Fibroblast of gingiva (primary cell): ENCODE results near the gene GRIK4.
A peak's percentile ranks its signal among the peaks of the same experiment; 100 is the strongest.
"Not testable (repeated sequence)": the region's sequence is repeated elsewhere in the genome, so short reads cannot be mapped to it uniquely, and the experiment has no call there.

ENCODE experiments used
- DNase-seq: peaks from one replicate; pipeline ENCODE4 v3.0.0-alpha.2; 2011; ENCODE audit warnings: low read depth

Gene GRIK4

DNA sequence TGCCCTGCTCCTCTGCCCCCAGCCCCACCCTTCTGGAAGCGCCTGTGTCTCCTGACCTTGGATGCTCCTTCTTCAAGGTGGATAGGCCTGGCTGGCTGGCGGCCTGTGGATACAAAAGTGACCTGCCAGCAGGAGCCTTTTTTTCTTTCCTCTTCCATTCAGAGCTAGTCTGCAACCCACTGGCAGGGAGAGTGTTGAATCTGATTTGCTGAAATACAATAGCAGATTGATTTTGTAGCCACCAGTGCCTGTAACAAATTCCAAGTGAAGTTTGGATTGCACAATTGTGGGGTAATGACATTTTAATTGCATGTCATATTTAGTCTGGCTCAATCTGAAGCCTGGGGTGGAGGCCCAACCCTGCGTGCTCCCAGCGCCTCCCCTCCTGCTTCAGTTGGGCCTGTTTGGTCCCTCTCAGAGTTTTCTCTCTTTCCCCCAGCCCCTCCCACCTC is 97.2 kb downstream of the GRIK4 start:
- DNase-seq, result peak; percentile 39

DNA sequence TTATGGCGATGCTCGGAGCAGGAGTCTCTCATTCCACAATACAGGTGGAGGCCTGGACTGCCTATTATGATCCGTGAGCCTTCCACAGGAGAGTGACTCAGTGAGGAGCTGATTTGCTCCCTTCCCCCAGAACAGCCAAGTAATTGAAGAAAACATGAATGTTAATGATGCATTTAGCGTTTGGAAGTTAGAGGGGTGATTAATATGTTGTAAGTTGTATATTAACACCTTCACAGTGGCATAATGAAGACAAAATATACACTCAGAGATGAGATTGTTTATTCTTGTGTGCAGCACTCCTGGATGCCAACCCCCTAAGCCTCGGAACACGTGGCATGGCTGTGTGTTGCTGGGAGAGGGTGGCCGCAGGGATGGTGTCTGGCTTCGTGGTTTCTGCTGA is 98.6 kb downstream of the GRIK4 start:
- DNase-seq, result no peak

DNA sequence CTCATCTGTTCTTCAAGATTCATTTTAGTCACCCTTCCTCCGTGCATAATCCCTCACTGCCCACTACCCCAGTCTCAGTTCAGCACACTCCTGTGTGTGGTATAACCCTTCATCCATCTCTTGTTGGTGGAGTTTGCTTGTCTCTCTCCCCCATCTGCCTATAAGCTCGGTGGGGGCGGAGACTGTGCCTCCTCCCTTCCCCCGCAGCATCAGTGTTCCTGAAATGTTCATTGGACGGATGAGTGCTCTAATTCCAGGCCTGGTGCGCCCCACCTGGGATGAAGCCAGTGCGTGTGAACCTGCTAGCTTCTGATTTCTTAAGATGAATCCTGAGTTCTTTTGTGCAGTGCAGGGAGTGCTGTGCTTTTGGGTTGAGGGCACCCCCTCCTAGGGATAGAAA is 100.0 kb downstream of the GRIK4 start:
- DNase-seq, result no peak

DNA sequence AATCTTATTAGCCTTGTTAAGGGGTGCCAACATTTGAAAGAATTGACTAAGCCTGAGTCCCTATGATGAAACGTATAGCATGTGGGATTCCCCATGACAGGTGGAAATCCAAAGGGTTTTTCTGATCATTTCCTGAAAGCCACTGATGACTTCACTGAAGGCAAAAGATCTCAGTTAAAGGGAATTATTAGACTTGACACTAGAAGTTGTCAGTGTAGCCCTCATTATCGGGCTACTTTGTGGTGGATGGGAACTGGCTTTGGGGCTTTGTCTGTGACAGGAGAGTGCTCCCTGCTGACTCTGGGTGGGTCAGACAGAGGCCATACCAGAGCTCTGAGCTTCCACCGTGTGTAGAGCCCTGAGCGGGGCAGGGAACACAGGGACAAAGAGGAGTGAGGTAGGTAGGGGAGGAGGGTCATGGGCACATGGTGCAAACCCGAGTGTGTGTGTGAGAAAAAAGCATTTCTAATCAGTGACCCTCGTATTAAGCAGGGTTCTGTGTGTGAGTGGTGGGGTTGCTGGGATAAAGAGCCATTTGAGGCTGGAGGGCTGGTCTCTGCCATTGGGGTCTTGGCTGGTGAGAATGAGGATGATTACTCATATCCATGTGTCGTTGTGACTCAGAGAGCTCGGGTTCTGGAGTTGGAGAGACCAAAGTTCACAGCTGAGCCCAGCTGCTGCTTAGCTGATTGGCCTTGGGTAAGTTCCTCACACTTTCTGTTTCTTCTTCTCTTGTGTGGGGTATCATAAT is 101.1 kb downstream of the GRIK4 start:
- no peak for DNase-seq

DNA sequence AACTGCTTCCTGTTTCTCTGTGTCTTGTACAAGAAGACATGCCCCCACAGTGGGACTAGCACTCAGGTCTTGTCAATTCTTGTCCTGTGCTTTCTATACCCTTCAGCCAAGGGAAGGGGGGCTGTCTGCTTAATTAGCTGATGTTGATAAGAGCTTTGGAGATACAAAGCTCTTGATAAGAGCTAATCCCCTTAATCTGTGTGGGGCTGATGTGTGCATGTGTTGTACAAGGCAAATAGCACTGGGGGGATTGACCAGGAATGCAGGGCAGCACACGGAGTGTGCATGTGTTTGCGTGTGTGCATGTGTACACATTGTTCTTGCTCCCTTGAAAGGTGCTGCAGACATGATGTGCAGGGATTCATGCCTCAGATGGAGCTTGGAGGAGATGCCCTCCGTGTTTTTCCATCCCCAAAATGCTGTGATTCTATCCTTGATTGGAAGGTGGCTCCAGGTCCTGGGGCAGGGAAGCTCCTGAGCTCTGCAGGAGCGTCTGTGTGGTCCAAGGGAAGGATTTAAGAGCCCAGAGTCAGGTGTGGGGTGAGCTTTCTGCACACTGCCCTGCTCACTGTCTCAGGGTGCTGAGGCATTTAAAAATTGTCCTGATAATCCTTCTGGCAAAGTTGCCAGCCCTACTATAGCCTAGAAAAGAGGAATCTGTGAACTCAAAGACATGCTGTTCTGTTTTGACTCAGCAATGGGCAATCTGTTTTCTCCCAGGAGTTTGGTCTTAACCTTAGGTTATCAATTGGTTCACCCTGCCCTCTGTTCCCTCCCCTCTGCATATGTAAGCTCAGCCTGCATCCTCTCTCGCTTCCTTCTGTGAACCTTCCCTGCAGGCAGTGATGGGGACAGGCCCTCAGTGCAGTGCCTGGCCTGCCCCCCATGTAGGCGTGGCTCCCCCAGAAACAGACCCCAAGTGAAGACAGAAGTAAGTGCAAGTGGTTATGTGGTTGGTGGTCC is 102.0 kb downstream of the GRIK4 start:
- DNase-seq, result no peak

DNA sequence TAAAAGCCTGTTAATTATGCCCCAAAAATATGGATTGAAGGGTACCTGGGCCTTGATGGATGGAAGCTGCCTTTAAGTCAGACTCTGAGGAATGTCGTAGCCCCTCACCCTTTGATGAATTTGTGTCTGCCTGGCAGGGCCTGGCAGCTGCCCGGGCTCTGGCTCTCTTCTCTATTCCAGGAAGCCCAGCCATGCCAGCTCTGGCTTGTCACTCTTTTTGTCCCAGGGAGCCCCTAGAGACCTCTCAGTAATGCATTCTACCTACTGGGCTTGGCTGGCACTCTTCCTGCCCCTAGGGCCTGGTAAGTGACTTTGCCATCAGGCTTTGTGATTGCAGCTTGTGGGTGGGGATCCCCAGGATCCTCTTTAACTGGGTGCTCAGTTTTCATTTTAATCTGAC is 103.8 kb downstream of the GRIK4 start:
- DNase-seq, result no peak

DNA sequence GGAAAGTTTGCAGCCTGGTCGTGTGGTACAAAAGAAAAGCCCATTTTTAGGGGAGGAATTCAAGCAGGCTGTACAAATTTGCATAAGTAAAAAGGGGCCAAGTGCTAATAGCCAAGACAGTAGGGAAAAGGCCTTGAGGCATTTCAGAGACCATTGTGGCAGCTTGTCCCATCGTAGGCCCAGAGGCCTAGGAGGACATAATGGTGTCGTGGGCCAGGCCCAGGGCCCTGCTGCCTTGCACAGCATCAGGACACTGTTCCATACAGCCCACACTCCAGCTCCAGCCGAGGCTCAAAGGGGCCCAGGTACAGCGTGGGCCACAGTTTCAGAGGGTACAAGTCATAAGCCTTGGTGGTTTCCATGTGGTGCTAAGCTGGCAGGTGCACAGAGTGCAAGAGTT is 106.9 kb downstream of the GRIK4 start:
- no peak for DNase-seq

DNA sequence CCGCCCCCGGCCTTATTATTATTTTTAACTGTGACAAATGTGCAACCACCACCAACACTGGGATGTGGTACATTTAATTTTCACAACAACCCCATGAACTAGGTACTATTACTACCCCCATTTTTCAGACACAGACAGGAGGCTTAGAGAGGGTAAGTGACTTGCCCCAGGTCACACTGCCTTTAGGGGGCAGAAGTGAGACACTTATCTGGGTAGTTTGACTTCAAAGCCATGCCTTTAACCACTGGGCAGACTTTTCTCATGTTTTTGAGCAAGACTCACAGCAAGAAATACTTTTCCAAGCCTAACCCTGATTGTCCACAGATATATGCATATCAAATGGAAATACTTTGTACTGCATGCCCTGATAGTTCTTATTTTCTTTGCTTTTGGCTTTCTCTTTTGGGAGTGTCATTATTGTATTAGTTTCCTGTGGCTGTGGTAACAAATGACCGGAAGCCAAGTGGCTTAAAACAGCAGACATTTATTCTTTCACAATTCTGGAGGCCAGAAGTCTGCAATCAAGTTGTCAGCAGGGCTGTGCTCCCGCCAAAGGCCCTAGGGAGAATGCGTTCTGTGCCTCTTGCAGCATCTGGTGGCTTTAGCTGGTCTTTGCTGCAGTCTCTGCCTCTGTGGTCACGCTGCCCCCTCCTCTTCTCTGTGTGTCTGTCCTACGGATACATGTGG is 110.8 kb downstream of the GRIK4 start:
- DNase-seq, result no peak

DNA sequence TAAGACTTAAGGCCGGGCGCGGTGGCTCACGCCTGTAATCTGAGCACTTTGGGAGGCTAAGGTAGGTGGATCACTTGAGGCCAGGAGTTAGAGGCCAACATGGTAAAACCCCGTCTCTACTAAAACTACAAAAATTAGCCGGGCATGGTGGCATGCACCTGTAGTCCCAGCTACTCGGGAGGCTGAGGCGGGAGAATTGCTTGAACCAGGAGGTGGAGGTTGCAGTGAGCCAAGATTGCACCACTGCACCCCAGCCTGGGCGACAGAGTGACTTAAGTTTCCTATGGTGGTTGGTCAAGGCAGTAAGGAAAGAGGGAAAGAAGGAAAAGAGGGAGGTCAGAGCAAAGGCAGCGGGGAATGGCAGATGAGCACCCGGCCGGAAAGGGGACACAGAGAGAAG is 113.4 kb downstream of the GRIK4 start:
- not testable (repeated sequence) for DNase-seq

DNA sequence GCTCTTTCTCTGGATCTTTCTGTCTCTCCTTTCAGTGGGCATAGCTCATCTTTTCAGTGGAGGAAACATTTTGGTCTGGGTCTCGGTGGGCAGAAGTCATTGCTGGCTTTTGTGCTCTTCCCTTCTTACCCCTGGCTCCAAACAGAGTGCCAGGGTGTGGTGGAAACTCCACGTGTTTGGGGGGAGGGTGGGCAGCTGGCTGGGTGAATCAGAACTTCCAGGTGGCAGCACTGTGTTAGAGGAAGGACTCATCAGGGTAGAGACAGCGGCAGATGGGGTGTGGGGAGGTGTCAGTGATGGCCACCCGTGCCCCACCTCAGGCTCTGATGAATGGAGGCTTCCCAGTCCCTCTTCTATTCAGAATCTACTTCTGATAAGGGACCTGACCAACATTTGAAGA is 114.0 kb downstream of the GRIK4 start:
- DNase-seq, result no peak

DNA sequence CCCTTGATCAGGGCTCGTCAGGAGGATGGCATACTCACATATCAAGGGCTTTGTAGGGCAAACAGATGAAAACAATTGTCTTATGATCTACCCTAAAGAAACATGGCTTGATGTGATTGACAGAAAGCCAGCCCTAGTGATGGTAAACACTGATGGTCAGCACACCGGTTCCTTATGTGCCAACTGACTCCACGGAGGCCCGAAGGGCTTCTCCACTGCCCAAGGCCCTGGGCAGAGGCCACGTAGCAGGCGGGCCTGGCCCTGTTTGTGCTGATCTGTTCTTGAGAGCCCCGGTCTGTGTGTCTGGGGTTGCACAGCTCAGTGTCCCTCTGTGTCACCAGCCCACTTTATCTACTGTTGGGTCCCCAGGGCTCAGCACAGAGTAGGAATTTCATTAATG is 115.2 kb downstream of the GRIK4 start:
- DNase-seq, result no peak

DNA sequence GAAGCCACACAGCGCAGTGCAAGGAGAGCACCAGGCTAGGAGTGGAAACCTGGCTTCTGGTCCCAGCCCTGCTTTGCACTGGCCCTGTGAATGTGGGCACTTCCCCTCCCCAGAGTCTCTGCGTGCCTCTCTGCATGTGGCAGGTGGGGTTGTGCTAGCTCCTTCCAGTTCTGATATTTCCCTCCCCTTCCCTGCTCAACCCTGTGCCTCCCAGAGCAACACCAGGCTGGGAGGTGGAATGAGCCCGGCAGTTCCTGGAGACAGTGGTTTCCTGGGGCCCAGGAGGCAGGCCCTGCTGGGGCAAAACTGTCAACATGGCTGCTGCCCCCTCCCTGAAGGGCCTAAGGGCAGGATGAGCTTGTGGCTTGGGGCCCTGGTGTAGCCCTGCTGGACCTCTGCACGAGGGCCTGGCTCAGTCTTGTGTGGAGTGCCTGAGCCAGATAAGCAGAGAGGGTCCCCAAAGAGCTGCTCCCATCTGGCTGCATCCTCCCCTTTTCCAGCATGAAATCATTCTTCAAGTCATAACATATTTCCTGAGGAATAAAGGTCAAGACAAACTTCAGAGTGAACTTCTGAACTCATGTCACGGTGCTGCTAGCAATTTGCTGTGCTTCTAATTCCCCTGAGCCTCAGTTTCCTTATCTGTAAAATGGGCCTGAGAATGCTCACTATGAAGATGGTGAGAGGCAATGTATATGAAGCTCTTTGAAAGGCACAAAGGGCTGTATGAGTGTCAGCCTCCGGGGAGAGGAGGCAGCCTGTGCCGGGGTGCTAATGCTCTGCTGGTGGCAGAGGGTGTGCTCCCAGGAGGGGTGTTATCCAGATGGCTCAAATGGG is 116.0 kb downstream of the GRIK4 start:
- DNase-seq, result no peak

DNA sequence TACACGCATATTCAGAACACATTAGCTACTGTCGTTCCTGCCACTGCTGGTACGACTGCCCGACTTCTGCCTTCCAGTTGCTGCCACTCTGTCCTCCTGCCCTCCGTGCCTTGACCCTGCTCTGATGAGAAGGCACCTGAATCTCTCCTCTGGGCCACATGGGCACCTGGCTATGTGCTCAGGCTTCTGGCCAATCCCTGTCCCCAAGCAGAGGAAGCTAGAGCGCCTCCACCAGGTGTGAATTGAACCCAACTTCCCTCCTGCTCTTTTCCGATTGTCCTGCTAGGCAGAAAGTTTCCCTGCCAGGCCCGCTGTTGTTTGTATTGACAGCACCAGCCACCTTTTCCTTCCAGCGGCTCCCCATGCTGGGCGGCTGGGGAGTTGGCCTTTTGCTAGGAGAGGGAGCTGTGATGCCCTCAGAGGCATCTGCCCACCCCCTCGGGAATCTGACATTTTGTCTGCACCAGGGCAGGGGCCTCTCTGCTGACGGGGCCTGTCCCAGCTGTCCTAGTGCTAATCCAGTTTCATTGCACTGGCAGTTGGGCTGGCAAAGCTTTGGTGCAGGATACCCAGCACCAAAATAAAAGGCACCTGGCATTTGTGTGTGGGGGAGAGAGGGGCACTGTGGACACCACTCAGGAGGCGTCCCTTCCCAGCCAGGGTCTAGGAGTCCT is 118.0 kb downstream of the GRIK4 start:
- no peak for DNase-seq

DNA sequence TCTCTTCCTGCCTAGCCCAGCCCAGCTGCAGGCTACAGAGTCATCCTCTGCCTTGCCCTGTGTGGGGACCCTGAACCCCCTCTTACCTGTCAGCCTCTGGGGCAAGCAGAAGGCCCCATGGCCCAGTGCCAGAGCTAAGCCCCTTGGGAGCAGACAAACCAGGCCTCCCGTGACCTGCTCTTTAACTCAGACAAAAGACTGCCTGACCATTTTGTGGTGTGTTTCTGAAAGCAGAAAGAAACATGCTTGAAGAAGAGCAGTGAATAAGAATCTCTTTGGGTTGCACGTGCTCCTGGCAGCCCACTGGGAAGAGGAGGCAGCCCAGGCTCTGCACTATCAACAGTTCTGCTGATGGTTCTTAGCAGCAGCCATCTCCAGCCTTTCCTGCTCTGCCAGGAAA is 118.6 kb downstream of the GRIK4 start:
- DNase-seq, result no peak

DNA sequence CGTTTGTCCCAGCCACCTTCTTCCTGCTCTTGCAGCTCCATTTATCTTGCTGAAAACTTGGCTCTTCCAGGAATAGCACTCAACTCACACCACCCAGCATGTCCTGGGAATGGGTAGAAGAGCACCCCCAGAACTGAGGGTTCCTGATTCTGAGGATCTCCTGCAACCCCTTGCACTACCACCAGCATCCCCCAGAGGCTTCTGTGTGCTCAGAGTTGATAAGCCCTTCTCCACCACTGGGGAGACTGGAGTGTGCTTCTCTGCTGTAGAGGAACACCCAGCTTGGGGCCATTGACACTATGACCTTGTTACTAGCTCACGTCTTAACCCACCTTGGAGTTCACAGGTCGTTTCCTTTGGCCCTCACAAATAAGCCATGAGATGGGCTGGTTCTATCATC is 121.0 kb downstream of the GRIK4 start:
- DNase-seq, result no peak

DNA sequence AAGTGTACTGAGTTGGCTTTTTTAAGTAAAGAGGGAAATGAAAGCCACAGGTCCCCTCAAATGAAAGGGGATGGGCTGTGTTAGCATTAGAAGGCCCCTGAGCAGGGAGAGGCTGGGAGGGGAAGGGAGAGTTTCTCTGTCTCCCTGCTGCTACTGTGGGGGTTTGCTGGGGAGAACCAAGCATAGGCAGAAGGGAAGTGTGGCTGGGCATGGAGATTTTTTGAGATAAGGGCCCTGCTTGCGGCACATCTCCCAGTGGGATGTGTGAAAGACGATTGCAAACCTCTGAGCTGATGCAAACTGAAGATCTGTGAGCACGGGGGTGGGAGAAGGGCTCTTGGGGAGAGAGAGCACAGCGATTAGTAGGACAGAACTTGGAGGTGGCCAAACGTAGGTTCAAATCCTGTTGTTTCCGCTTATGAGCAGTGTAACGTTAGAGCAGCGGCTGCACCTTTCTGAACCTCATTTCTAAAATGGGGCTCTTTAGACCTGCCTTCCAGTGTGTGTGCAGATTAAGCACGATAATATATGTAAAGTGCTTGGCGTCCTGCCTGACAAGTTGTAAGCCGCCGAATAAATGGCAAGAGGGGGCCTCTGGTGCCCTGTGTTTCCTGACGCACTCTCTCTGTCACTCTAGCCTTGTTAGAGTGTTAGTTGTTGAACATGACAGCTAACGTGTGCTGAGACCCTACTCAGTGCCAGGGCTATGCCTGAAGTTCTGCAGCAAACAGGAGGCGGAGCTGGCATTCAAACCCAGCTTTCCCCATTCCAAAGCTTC is 122.3 kb downstream of the GRIK4 start:
- no peak for DNase-seq

DNA sequence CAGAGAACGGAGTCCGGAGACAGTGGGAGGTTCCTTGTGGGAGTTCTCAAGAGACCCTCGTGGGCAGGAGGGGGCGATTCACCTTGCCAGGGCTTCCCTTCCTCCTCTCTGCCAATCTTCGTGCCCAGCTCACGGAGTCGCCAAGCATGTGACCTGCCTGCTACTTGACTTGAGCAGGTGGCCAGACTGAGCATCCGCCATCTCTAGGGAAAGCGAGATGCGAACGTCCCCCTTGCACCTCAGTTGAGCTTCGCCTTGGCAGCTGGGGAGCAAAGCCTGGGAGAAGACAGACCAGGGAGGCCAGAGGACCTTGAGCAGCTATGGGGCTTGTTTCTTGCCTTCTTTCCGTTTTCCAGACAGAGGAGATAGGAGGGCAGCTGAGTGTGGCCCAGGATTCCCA is 123.2 kb downstream of the GRIK4 start:
- DNase-seq, result no peak

DNA sequence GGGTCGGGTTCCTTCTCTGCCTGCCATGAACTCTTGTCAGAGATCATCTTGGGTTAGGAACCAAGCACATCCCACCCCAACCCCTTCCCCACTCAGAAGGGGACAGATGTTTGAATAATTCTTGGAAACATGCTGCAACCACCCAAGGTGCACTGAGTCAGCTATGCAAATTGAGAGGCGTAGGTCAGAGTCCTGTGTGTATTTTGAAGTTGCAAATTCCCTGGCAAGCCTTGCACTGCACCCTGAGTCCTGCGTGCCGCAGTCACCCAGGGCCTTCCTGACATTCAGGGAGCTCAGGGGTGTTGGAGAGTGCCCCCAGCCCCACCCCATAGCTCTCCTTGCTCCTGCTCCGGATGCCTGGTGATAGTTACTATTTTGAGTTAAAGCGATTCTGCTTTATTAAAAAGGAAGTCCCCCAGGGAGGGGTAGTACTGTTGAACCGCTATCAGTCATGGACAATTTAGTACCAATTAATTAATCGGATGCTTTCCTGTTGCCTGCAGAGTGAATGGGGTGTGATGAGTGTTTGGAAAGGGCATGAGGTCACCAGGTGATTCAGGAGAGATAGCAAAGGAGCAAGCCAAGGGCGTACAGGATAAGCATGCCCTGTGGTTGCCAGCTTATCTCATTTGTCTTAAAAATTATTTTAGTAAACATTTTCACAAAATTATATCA is 123.7 kb downstream of the GRIK4 start:
- DNase-seq, result no peak

DNA sequence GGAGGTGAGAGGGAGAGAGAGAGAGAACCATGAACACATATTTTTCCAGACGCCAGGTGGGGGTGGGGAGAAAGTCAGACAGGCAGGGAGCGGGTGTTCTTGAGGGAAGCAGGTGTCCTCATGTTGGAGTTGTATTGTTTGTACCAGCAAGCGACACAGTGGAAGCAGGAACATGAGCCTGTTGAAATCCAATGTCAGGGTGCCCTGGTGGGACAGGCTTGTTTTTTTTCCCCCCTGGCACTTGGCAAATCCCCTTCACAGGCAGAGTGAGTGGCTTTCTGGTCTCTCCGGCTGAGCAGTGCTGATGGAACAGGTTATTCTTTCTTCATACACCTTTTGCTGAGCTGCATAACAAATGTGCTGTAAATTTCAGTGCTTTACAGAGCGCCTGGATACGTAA is 125.6 kb downstream of the GRIK4 start:
- no peak for DNase-seq
